ENCODE results near the gene PPP2R2B.

Gene PPP2R2B

GRCh38 chr5:146725025-146725424, 153.5 kb downstream of the PPP2R2B start:
- DNase-seq (ENCODE audit: low read depth), result peak; percentile 38
- H3K4me3 ChIP-seq (ENCODE audit: low read depth, low read length), result no peak overlapping the region
- no peak for TF ChIP-seq CTCF (conservative IDR thresholded peaks at IDR 0.05; ENCODE audit: low read depth, low read length)

- no peak for TF ChIP-seq CTCF (conservative IDR thresholded peaks at IDR 0.05; ENCODE audit: low read depth, low read length)
- H3K4me3 ChIP-seq (ENCODE audit: low read depth, low read length), result no peak overlapping the region
- peak; percentile 73 for DNase-seq (ENCODE audit: low read depth)
These were observed 156.2 kb downstream of the PPP2R2B start for GRCh38 chr5:146722361-146722779.

- H3K4me3 ChIP-seq (ENCODE audit: low read depth, low read length), result no peak overlapping the region
- no peak for DNase-seq (ENCODE audit: low read depth)
- TF ChIP-seq CTCF (conservative IDR thresholded peaks at IDR 0.05; ENCODE audit: low read depth, low read length), result no peak
These were observed 157.3 kb downstream of the PPP2R2B start for GRCh38 chr5:146721073-146721815.

- no peak for TF ChIP-seq CTCF (conservative IDR thresholded peaks at IDR 0.05; ENCODE audit: low read depth, low read length)
- H3K4me3 ChIP-seq (ENCODE audit: low read depth, low read length), result no peak overlapping the region
- DNase-seq (ENCODE audit: low read depth), result no peak
These were observed 158.4 kb downstream of the PPP2R2B start for GRCh38 chr5:146720107-146720506.

GRCh38 chr5:146719179-146719578, 159.4 kb downstream of the PPP2R2B start:
- H3K4me3 ChIP-seq (ENCODE audit: low read depth, low read length), result no peak overlapping the region
- DNase-seq (ENCODE audit: low read depth), result no peak
- TF ChIP-seq CTCF (conservative IDR thresholded peaks at IDR 0.05; ENCODE audit: low read depth, low read length), result no peak

GRCh38 chr5:146718609-146719008, 159.9 kb downstream of the PPP2R2B start:
- no peak overlapping the region for H3K4me3 ChIP-seq (ENCODE audit: low read depth, low read length)
- DNase-seq (ENCODE audit: low read depth), result no peak
- TF ChIP-seq CTCF (conservative IDR thresholded peaks at IDR 0.05; ENCODE audit: low read depth, low read length), result no peak

GRCh38 chr5:146717951-146718350, 160.6 kb downstream of the PPP2R2B start:
- DNase-seq (ENCODE audit: low read depth), result no peak
- TF ChIP-seq CTCF (conservative IDR thresholded peaks at IDR 0.05; ENCODE audit: low read depth, low read length), result no peak
- no peak overlapping the region for H3K4me3 ChIP-seq (ENCODE audit: low read depth, low read length)
